HUES64 (cell line): ENCODE results near the gene TRMT61B. TPM values are rescaled to one million over a fixed set of nuclear protein-coding genes. Genes with fewer than 3 reads are reported as not detected.

Experiments used
- H3K27ac ChIP-seq: 2 replicates; pipeline ENCODE4 v1.7.0; 2013; ENCODE audit warnings: low read depth, low read length, inconsistent platforms
- H3K27me3 ChIP-seq: 2 replicates; pipeline ENCODE4 v1.6.1; 2013; ENCODE audit warnings: mild to moderate bottlenecking, low read length; ENCODE audit not compliant: insufficient read depth
- H3K36me3 ChIP-seq: 2 replicates; pipeline ENCODE4 v1.6.1; 2013; ENCODE audit warnings: mild to moderate bottlenecking, low read length; ENCODE audit not compliant: insufficient read depth
- H3K4me1 ChIP-seq: 2 replicates; pipeline ENCODE4 v1.6.1; 2013; ENCODE audit warnings: mild to moderate bottlenecking, low read length, moderate library complexity; ENCODE audit not compliant: insufficient read depth
- H3K4me3 ChIP-seq: 2 replicates; pipeline ENCODE4 v1.5.1; 2013; ENCODE audit warnings: mild to moderate bottlenecking, low read length, moderate library complexity
- H3K9ac ChIP-seq: 2 replicates; pipeline ENCODE4 v1.6.1; 2013; ENCODE audit warnings: mild to moderate bottlenecking, low read depth, low read length
- H3K9me3 ChIP-seq: 2 replicates; pipeline ENCODE4 v1.6.1; 2013; ENCODE audit warnings: low read depth, low read length; ENCODE audit not compliant: insufficient read depth
- WGBS: fragments of 150-250, 120-280 bp; methylation state at CpG from one replicate; pipeline ENCODE4 v1.1.7; 2013; ENCODE audit warnings: missing lambda C conversion rate; 5-methylcytosine and 5-hydroxymethylcytosine counted together
- polyA plus RNA-seq, 2 experiments: library from polyadenylated mRNA; stranded (reverse); fragments of 50-300 nt; gene quantifications; one replicate each; pipeline ENCODE4 v1.2.3, GENCODE V29; 2013

Gene TRMT61B
- 25.0 TPM for polyA plus RNA-seq (2013, experiment 1 of 2)
- polyA plus RNA-seq (2013, experiment 2 of 2) = 31.8 TPM

GRCh38 chr2:28870146-28870891 is at the start of gene TRMT61B:
TSS of gene TRMT61B (minus strand) at chr2:28870309. CDS start at chr2:28870277, 32 bp downstream.
- no peaks in the 10 kb centered on the region for H3K36me3 ChIP-seq
- peak within 1 kb of the TSS; percentile 93 for H3K9ac ChIP-seq
- H3K9me3 ChIP-seq = no peaks in the 10 kb centered on the region
- H3K27ac ChIP-seq = peak within 1 kb of the TSS; percentile 73
- H3K4me1 ChIP-seq = peaks cover 9% of the 10 kb centered on the region
- peak within 1 kb of the TSS; percentile 98 for H3K4me3 ChIP-seq
- under 1% methylated on average over 57 of the region's 57 CpGs for WGBS
- H3K27me3 ChIP-seq = peaks cover 6% of the 10 kb centered on the region; the same call in 1 of the 2 replicates

GRCh38 chr2:28915939-28916338 is 45.8 kb upstream of the TRMT61B start:
- H3K36me3 ChIP-seq = peaks cover 91% of the 10 kb centered on the region
- H3K27me3 ChIP-seq = no peaks in the 10 kb centered on the region
- H3K4me3 ChIP-seq = no peak overlapping the region
- no peaks in the 10 kb centered on the region for H3K9me3 ChIP-seq
- H3K27ac ChIP-seq = no peak overlapping the region
- WGBS = 91% methylated on average over 1 of the region's 1 CpG
- H3K9ac ChIP-seq = no peak overlapping the region
- H3K4me1 ChIP-seq = no peaks in the 10 kb centered on the region

DNA sequence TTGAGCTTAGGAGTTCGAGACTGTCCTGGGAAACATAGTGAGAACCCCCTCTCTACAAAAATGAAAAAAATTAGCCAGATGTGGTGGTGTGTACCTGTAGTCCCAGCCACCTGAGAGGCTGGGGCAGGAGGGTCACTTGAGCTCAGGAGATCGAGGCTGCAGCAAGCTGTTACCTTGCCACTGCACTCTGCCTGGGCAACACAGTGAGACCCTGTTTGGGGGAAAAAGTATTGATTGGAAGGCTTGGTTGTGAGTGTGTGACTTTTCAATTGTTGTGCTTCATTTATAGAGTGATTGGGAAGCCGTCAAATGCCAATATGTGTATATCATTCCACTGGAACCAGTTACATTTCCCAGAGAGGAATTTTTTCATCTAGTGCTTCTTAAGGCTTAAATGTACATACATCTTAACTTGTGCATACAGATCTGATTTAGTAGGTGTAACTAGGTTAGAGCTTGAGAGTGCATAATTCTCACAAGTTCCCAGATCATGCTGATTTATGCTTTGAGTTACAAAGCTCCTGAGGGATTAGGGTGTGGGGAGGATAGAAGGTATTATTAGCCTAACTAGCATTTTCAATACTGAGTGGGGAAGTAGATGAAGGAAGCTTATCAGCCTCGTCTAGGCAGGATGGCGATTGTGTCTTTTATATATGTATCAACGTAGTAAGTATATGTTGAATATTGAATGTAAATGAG is 39.7 kb upstream of the TRMT61B start:
- H3K4me1 ChIP-seq = no peaks in the 10 kb centered on the region
- H3K27ac ChIP-seq = no peak overlapping the region
- H3K27me3 ChIP-seq = no peaks in the 10 kb centered on the region
- no peak overlapping the region for H3K4me3 ChIP-seq
- H3K9ac ChIP-seq = no peak overlapping the region
- WGBS = 96% methylated on average over 5 of the region's 6 CpGs
- no peaks in the 10 kb centered on the region for H3K9me3 ChIP-seq
- H3K36me3 ChIP-seq = peaks cover 96% of the 10 kb centered on the region

- Histone ChIP-seq H3K9ac (no peak overlapping the region), H3K27me3 (no peaks in the 10 kb centered on the region), H3K4me1 (no peaks in the 10 kb centered on the region), H3K9me3 (no peaks in the 10 kb centered on the region), H3K36me3 (peaks cover 97% of the 10 kb centered on the region), H3K27ac (no peak overlapping the region), H3K4me3 (no peak overlapping the region)
- 0% methylated on average over 1 of the region's 1 CpG for WGBS
Measured at GRCh38 chr2:28908172-28908571, 38.1 kb upstream of the TRMT61B start.

GRCh38 chr2:28906821-28907220 is 36.7 kb upstream of the TRMT61B start:
- Histone ChIP-seq H3K4me1 (no peaks in the 10 kb centered on the region), H3K36me3 (peaks cover 98% of the 10 kb centered on the region), H3K27me3 (no peaks in the 10 kb centered on the region), H3K9me3 (no peaks in the 10 kb centered on the region), H3K4me3 (no peak overlapping the region), H3K27ac (no peak overlapping the region), H3K9ac (no peak overlapping the region)
- WGBS = 88% methylated on average over 2 of the region's 2 CpGs

DNA sequence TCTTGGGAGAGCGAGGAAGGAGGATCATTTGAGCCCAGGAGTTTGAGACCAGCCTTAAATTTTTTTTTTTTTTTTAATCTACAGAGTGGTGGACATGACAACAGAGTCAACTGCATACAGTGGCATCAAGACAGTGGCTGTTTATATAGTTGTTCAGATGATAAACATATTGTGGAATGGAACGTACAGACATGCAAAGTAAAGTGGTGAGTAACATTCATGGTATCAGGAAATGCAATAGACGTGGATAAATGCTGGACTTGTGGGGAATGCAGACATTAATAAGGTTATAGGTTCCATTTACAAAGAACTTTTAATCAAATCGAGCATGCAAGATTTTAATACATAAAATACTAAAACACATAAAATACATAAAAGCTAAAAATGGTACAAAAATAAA is 36.3 kb upstream of the TRMT61B start:
- H3K9me3 ChIP-seq = no peaks in the 10 kb centered on the region
- H3K4me3 ChIP-seq = no peak overlapping the region
- H3K27ac ChIP-seq = no peak overlapping the region
- no peaks in the 10 kb centered on the region for H3K27me3 ChIP-seq
- H3K9ac ChIP-seq = no peak overlapping the region
- WGBS = 95% methylated on average over 3 of the region's 4 CpGs
- H3K4me1 ChIP-seq = no peaks in the 10 kb centered on the region
- H3K36me3 ChIP-seq = peaks cover 98% of the 10 kb centered on the region

DNA sequence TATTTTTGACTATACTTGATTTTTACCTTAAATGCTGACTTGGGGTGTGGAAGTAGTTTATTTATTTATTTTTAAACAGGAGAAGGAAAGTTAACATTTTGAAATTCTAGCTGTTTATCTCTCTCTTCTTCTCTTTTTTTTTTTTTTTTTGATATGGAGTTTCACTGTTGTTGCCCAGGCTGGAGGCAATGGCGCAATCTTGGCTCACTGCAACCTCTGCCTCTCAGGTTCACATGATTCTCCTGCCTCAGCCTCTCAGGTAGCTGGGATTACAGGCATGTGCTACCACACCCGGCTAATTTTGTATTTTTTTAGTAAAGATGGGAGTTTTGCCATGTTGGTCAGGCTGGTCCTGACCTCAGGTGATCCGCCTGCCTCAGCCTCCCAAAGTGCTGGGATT is 35.4 kb upstream of the TRMT61B start:
- Histone ChIP-seq H3K27me3 (no peaks in the 10 kb centered on the region), H3K9ac (no peak overlapping the region), H3K9me3 (no peaks in the 10 kb centered on the region), H3K4me3 (no peak overlapping the region), H3K4me1 (no peaks in the 10 kb centered on the region), H3K27ac (no peak overlapping the region), H3K36me3 (peaks cover 94% of the 10 kb centered on the region)
- WGBS = 96% methylated on average over 3 of the region's 3 CpGs

GRCh38 chr2:28904802-28905457 is 34.8 kb upstream of the TRMT61B start:
- H3K4me3 ChIP-seq = no peak overlapping the region
- no peak overlapping the region for H3K27ac ChIP-seq
- H3K9ac ChIP-seq = no peak overlapping the region
- H3K36me3 ChIP-seq = peaks cover 88% of the 10 kb centered on the region
- no peaks in the 10 kb centered on the region for H3K9me3 ChIP-seq
- H3K27me3 ChIP-seq = no peaks in the 10 kb centered on the region
- WGBS = 94% methylated on average over 1 of the region's 2 CpGs
- no peaks in the 10 kb centered on the region for H3K4me1 ChIP-seq

DNA sequence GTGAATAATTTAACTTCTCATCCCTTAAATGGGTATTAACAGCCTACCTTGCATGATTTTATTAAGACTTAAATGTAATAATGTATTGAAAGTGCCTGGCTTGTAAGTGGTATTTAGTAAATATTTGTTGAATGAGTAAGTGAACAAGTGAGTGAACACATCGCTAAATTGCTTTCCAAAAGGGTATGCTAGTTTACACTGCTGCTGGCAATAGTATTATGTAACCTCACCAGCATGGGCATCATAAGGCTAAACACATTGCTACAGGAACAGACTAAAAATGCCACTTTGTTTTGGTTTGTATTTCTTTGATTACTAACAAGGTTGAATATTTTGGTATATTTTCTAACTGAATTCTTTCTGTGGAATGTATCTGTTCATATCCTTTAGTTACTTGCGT is 34.2 kb upstream of the TRMT61B start:
- 93% methylated on average over 2 of the region's 2 CpGs for WGBS

DNA sequence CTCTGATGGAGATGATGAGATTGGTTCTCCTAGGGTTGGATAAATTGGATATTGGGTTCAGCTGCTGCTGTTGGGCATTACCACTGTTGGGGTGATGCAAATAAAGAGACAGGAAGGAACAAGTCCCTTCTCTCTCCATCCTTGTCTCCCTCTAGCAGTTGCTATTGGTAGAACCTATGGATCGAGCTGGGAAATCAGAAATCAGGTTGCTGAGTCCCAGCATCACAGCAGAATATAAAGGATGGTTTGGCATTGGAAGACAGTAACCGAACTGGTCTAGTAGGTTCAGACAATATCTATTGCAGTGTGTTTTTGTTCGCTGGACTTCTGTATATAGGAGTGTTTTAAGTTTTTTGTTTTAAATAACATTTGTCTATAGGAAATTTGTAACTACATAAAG is 32.5 kb upstream of the TRMT61B start:
- 94% methylated on average over 3 of the region's 3 CpGs for WGBS

More for the DNA sequence above, 34.2 kb upstream of the TRMT61B start:
- Histone ChIP-seq H3K4me3 (no peak overlapping the region), H3K4me1 (peaks cover 5% of the 10 kb centered on the region; the same call in 1 of the 2 replicates), H3K9me3 (no peaks in the 10 kb centered on the region), H3K27me3 (no peaks in the 10 kb centered on the region), H3K27ac (no peak overlapping the region), H3K9ac (no peak overlapping the region), H3K36me3 (peaks cover 82% of the 10 kb centered on the region)

GRCh38 chr2:28901841-28902240 is 31.7 kb upstream of the TRMT61B start:
- Histone ChIP-seq H3K27ac (no peak overlapping the region), H3K4me3 (no peak overlapping the region), H3K4me1 (peaks cover 27% of the 10 kb centered on the region), H3K27me3 (no peaks in the 10 kb centered on the region), H3K9ac (no peak overlapping the region), H3K9me3 (no peaks in the 10 kb centered on the region), H3K36me3 (peaks cover 57% of the 10 kb centered on the region)
- WGBS = no CpG with 5 or more reads among the region's 1 CpG

More for the DNA sequence above, 32.5 kb upstream of the TRMT61B start:
- Histone ChIP-seq H3K27me3 (no peaks in the 10 kb centered on the region), H3K27ac (no peak overlapping the region), H3K9ac (no peak overlapping the region), H3K36me3 (peaks cover 65% of the 10 kb centered on the region), H3K9me3 (no peaks in the 10 kb centered on the region), H3K4me1 (peaks cover 20% of the 10 kb centered on the region), H3K4me3 (no peak overlapping the region)
